ENCODE data around the gene TMEM201.

The TMEM201 gene

DNA sequence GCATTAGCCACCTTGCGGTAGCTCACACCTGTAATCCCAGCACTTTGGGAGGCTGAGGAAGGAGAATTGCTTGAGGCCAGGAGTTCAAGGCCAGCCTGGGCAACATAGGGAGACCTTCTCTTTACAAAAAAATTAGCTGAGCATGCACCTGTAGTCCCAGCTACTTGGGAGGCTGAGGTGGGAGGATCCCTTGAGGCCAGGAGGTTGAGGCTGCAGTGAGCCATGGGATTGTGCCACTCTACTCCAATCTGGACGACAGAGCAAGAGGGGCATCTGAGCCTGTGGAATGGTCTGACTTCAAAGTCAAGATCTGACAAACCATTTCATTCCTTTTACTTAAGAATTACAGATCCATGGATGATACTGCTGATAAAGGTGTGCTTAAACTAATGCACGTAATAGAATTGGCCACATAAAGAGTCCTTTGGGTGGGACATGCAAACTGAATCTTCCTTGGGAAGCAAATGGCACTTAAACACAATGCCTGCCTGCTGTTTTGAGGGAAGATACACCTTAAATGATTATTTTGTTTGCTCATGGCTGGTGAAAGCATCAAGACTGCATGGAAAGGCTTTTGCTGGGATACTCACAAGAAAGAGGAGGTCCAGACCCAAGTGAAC, 2.5 kb upstream of the TMEM201 start:
- no peak for TF ChIP-seq ZFX (IDR thresholded peaks at IDR 0.05; ENCODE audit: borderline replicate concordance)
- TF ChIP-seq, protein P1, sequence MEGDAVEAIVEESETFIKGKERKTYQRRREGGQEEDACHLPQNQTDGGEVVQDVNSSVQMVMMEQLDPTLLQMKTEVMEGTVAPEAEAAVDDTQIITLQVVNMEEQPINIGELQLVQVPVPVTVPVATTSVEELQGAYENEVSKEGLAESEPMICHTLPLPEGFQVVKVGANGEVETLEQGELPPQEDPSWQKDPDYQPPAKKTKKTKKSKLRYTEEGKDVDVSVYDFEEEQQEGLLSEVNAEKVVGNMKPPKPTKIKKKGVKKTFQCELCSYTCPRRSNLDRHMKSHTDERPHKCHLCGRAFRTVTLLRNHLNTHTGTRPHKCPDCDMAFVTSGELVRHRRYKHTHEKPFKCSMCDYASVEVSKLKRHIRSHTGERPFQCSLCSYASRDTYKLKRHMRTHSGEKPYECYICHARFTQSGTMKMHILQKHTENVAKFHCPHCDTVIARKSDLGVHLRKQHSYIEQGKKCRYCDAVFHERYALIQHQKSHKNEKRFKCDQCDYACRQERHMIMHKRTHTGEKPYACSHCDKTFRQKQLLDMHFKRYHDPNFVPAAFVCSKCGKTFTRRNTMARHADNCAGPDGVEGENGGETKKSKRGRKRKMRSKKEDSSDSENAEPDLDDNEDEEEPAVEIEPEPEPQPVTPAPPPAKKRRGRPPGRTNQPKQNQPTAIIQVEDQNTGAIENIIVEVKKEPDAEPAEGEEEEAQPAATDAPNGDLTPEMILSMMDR (IDR thresholded peaks at IDR 0.05) = no peak
- H3K27ac ChIP-seq = peak overlapping the region; percentile 31; the same call in 1 of the 2 replicates

- H3K27ac ChIP-seq = peak overlapping the region; percentile 83
- TF ChIP-seq, protein P1 (IDR thresholded peaks at IDR 0.05) = no peak
- no peak for TF ChIP-seq ZFX (IDR thresholded peaks at IDR 0.05; ENCODE audit: borderline replicate concordance)
These were observed 520 bp downstream of the TMEM201 start for GRCh38 chr1:9589144-9589718.

GRCh38 chr1:9589719-9590157, 1.0 kb downstream of the TMEM201 start:
- TF ChIP-seq ZFX (IDR thresholded peaks at IDR 0.05; ENCODE audit: borderline replicate concordance) = no peak
- TF ChIP-seq, protein P1 (IDR thresholded peaks at IDR 0.05) = no peak
- H3K27ac ChIP-seq = peak overlapping the region; percentile 83

GRCh38 chr1:9590201-9590600, 1.5 kb downstream of the TMEM201 start:
- TF ChIP-seq, protein P1 (IDR thresholded peaks at IDR 0.05) = no peak
- no peak for TF ChIP-seq ZFX (IDR thresholded peaks at IDR 0.05; ENCODE audit: borderline replicate concordance)
- peak overlapping the region; percentile 83 for H3K27ac ChIP-seq

GRCh38 chr1:9590945-9591668, 2.4 kb downstream of the TMEM201 start:
- TF ChIP-seq, protein P1 (IDR thresholded peaks at IDR 0.05) = no peak
- TF ChIP-seq ZFX (IDR thresholded peaks at IDR 0.05; ENCODE audit: borderline replicate concordance) = no peak

GRCh38 chr1:9591669-9592509, 3.2 kb downstream of the TMEM201 start:
- no peak for TF ChIP-seq ZFX (IDR thresholded peaks at IDR 0.05; ENCODE audit: borderline replicate concordance)
- TF ChIP-seq, protein P1 (IDR thresholded peaks at IDR 0.05) = no peak
- no peak overlapping the region for H3K27ac ChIP-seq

More at GRCh38 chr1:9590945-9591668, 2.4 kb downstream of the TMEM201 start:
- no peak overlapping the region for H3K27ac ChIP-seq

Data from 22Rv1 (cell line).